Suprapubic skin (tissue), 3 donors: Measurements from ENCODE around the gene SNAPC2.

Source experiments
- POLR2A ChIP-seq, 2 donors: fragments of 450-650 bp; IDR thresholded peaks; one replicate each; pipeline ENCODE4 v1.6.1; 2017; ENCODE audit warnings: antibody characterized with exemption in 2 of 2, mild to moderate bottlenecking in 2 of 2, moderate library complexity in 2 of 2
- TF ChIP-seq, protein P1 (sequence below), 2 donors: fragments of 200-600 bp in 1 of 2; fragments of 450-650 bp in 1 of 2; sonication (generic) in 1 of 2; IDR thresholded peaks; one replicate each; pipeline ENCODE4 v1.5.1; 2016 to 2019; ENCODE audit warnings: antibody characterized with exemption in 2 of 2, mild to moderate bottlenecking in 1 of 2, moderate library complexity in 1 of 2

DNA sequence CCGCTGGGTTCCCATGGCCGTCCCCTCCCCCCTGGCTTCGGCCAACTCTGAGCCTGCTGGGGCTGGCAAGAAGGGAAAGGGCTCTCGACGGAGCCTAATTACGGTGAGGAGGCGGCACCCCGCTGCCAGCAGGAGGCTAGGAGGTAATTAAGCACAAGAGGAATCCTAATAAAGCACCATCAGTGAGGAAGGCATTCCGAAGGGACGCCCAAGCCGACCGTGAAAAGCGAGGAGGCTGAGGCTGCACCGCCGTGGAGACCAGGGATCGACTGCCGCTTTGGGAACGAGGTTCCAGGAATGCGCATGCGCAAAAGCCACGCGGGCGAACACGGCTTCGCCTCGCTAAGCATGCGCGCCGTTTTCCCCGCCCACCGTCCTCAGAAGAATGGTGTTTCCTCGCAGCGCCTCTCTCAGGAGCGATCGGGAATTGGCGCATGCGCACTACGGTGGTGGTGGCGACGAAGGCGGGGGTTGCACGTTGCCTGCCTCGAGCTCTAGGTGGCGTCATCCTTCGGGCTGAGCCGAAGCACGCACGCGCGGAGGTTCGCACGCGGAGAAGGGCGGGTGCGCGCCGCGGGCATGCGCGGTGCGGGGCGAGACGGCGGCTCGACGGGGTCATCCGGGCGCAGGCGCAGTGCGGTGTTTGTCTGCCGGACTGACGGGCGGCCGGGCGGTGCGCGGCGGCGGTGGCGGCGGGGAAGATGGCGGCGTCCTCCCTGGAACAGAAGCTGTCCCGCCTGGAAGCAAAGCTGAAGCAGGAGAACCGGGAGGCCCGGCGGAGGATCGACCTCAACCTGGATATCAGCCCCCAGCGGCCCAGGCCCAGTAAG, 16.7 kb upstream of the SNAPC2 start, which contains the start of gene MAP2K7:
- TF ChIP-seq, protein P1, sequence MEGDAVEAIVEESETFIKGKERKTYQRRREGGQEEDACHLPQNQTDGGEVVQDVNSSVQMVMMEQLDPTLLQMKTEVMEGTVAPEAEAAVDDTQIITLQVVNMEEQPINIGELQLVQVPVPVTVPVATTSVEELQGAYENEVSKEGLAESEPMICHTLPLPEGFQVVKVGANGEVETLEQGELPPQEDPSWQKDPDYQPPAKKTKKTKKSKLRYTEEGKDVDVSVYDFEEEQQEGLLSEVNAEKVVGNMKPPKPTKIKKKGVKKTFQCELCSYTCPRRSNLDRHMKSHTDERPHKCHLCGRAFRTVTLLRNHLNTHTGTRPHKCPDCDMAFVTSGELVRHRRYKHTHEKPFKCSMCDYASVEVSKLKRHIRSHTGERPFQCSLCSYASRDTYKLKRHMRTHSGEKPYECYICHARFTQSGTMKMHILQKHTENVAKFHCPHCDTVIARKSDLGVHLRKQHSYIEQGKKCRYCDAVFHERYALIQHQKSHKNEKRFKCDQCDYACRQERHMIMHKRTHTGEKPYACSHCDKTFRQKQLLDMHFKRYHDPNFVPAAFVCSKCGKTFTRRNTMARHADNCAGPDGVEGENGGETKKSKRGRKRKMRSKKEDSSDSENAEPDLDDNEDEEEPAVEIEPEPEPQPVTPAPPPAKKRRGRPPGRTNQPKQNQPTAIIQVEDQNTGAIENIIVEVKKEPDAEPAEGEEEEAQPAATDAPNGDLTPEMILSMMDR (IDR thresholded peaks at IDR 0.05), result peak in 1 of 2 donors; percentile 52
- TF ChIP-seq POLR2A (IDR thresholded peaks at IDR 0.05), result peak in 1 of 2 donors; percentile 58
